ENCODE results near the gene C1QTNF1.

GRCh38 chr17:79073706-79074088 is 49.7 kb downstream of the C1QTNF1 start:
- TF ChIP-seq CTCF (optimal IDR thresholded peaks at IDR 0.05 in 1 of 3, IDR thresholded peaks at IDR 0.05 in 1 of 3, conservative IDR thresholded peaks at IDR 0.05 in 1 of 3; ENCODE audit: extremely low read depth in 1 of 3, insufficient read depth in 2 of 3, low read length in 3 of 3) (no peak), EZH2 (IDR thresholded peaks at IDR 0.05; ENCODE audit: low read length) (no peak)
